MM.1S (cell line): Measurements from ENCODE around the gene RNF214.

Experiments
- EZH2 ChIP-seq: fragments of 300-600 bp; sonication (generic); optimal IDR thresholded peaks from 2 replicates; pipeline ENCODE3; 2017; ENCODE audit warnings: low read depth, mild to moderate bottlenecking, antibody characterized with exemption, low read length, mixed read lengths
- EZH2phosphoT487 ChIP-seq: fragments of 300-600 bp; sonication (generic); IDR thresholded peaks from 2 replicates; pipeline ENCODE4 v1.6.1; 2018; ENCODE audit warnings: antibody characterized with exemption, low read length
- TF ChIP-seq, protein P1 (sequence below): fragments of 300-600 bp; sonication (generic); IDR thresholded peaks from 2 replicates; pipeline ENCODE4 v1.5.1; 2016; ENCODE audit warnings: antibody characterized with exemption, low read length, mixed read lengths

DNA sequence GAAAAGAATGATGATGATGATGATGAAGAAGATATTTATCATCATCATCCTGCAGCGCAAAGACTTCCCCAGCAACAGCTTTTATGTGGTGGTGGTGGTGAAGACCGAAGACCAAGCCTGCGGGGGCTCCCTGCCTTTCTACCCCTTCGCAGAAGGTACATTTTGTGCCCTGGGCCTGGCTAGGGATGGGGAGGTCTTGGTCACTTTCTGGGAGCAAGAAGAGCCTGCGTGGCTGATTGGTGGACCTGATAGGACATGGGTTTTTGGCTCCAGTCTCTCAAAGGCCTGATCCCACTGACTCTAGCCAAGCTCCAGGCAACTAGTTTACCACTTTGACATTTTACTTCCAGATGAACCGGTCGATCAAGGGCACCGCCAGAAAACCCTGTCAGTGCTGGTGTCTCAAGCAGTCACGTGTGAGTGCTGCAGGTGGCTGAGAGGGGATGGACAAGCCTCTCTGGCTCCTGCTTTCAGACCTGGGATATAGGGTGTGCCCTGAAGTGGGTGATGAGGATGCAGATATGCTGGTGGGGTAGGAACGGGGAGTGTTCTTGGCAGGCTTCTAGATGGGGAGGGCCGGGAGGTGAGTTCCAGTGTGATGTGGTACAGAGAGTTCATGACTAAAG is 48.6 kb upstream of the RNF214 start:
- TF ChIP-seq EZH2phosphoT487 (no peak), EZH2 (no peak)
- TF ChIP-seq, protein P1, sequence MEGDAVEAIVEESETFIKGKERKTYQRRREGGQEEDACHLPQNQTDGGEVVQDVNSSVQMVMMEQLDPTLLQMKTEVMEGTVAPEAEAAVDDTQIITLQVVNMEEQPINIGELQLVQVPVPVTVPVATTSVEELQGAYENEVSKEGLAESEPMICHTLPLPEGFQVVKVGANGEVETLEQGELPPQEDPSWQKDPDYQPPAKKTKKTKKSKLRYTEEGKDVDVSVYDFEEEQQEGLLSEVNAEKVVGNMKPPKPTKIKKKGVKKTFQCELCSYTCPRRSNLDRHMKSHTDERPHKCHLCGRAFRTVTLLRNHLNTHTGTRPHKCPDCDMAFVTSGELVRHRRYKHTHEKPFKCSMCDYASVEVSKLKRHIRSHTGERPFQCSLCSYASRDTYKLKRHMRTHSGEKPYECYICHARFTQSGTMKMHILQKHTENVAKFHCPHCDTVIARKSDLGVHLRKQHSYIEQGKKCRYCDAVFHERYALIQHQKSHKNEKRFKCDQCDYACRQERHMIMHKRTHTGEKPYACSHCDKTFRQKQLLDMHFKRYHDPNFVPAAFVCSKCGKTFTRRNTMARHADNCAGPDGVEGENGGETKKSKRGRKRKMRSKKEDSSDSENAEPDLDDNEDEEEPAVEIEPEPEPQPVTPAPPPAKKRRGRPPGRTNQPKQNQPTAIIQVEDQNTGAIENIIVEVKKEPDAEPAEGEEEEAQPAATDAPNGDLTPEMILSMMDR = no peak
